Gastrocnemius medialis (tissue), 4 donors: ENCODE measurements around the gene FHL3.

Source experiments
- POLR2A ChIP-seq, 2 donors: fragments of 450-650 bp; IDR thresholded peaks; one replicate each; pipeline ENCODE4 v1.6.1; 2017; ENCODE audit warnings: antibody characterized with exemption in 2 of 2, mild to moderate bottlenecking in 2 of 2, moderate library complexity in 2 of 2
- TF ChIP-seq, protein P1 (sequence below), 5 experiments: fragments of 450-650 bp in 3 of 5; fragments of 200-600 bp in 2 of 5; sonication (generic) in 2 of 5; IDR thresholded peaks in 4 of 5; conservative IDR thresholded peaks in 1 of 5; 1 replicate in 4 of 5; 2 replicates in 1 of 5; pipeline ENCODE4 v1.5.1; 2016 to 2019; ENCODE audit warnings: antibody characterized with exemption in 5 of 5, mild to moderate bottlenecking in 3 of 5, moderate library complexity in 3 of 5

DNA sequence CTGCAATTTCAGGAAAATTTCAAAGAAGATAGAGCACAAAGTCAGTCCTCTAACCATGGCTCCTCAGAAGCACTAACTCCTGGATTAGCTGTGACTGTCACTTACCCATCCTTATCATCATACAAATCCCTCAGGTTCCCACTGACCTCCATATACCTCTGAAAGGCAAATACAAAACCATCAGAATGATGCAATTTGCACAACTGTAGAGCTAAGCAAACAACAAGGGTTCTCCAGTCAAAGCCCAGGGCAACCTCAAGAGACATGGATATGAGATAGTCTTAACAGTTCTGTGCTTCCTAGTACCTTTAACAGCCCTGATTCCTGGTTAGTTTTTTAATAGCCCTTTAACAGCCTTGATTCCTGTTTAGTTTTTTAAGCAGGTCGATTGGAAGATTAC is 17.6 kb downstream of the FHL3 start:
- TF ChIP-seq, protein P1, sequence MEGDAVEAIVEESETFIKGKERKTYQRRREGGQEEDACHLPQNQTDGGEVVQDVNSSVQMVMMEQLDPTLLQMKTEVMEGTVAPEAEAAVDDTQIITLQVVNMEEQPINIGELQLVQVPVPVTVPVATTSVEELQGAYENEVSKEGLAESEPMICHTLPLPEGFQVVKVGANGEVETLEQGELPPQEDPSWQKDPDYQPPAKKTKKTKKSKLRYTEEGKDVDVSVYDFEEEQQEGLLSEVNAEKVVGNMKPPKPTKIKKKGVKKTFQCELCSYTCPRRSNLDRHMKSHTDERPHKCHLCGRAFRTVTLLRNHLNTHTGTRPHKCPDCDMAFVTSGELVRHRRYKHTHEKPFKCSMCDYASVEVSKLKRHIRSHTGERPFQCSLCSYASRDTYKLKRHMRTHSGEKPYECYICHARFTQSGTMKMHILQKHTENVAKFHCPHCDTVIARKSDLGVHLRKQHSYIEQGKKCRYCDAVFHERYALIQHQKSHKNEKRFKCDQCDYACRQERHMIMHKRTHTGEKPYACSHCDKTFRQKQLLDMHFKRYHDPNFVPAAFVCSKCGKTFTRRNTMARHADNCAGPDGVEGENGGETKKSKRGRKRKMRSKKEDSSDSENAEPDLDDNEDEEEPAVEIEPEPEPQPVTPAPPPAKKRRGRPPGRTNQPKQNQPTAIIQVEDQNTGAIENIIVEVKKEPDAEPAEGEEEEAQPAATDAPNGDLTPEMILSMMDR (IDR thresholded peaks at IDR 0.05 in 4 of 5, conservative IDR thresholded peaks at IDR 0.05 in 1 of 5): no peak
- no peak for TF ChIP-seq POLR2A (IDR thresholded peaks at IDR 0.05)
